Smooth muscle cell (in vitro differentiated cells): Measurements from ENCODE around the gene IFNA17. TPM values are rescaled to one million over a fixed set of nuclear protein-coding genes. Genes with fewer than 3 reads are reported as not detected.
A peak's percentile ranks its signal among the peaks of the same experiment; 100 is the strongest.
"Not testable (repeated sequence)": the region's sequence is repeated elsewhere in the genome, so short reads cannot be mapped to it uniquely, and the experiment has no call there.

Source experiments
- DNase-seq: peaks from one replicate; lab custom pipeline; 2025; ENCODE audit not compliant: unreplicated experiment; lab: John Stamatoyannopoulos, UW
- H2AFZ ChIP-seq: fragments of 200-600 bp; sonication (generic); 2 replicates; pipeline ENCODE4 v1.6.0; 2016; ENCODE audit warnings: antibody characterized with exemption, low read depth, mild to moderate bottlenecking
- H3F3A ChIP-seq: fragments of 200-600 bp; sonication (generic); 2 replicates; pipeline ENCODE4 v1.6.0; 2017; ENCODE audit warnings: antibody characterized with exemption, low read depth
- H3K27ac ChIP-seq: fragments of 200-600 bp; sonication (generic); 2 replicates; pipeline ENCODE4 v1.5.1; 2016; ENCODE audit warnings: low read depth, mild to moderate bottlenecking
- H3K27me3 ChIP-seq: fragments of 200-600 bp; sonication (generic); 2 replicates; pipeline ENCODE4 v1.6.1; 2016; ENCODE audit warnings: low read depth, mild to moderate bottlenecking
- H3K36me3 ChIP-seq: fragments of 200-600 bp; sonication (generic); 2 replicates; pipeline ENCODE4 v1.5.1; 2016; ENCODE audit warnings: low read depth
- H3K4me1 ChIP-seq: fragments of 200-600 bp; sonication (generic); 2 replicates; pipeline ENCODE4 v1.5.1; 2016; ENCODE audit warnings: low read depth
- H3K4me2 ChIP-seq: fragments of 200-600 bp; sonication (generic); 2 replicates; pipeline ENCODE4 v1.6.0; 2016; ENCODE audit warnings: mild to moderate bottlenecking
- H3K4me3 ChIP-seq: fragments of 200-600 bp; sonication (generic); 2 replicates; pipeline ENCODE4 v1.5.1; 2016; ENCODE audit warnings: mild to moderate bottlenecking
- H3K79me2 ChIP-seq: fragments of 200-600 bp; sonication (generic); 2 replicates; pipeline ENCODE4 v1.6.0; 2016; ENCODE audit warnings: low read depth, mild to moderate bottlenecking
- H3K9ac ChIP-seq: fragments of 200-600 bp; sonication (generic); 2 replicates; pipeline ENCODE4 v1.6.0; 2016; ENCODE audit warnings: low read depth
- H3K9me3 ChIP-seq: fragments of 200-600 bp; sonication (generic); replicated peaks from 2 replicates; pipeline ENCODE4 v1.5.1; 2016; ENCODE audit warnings: low read depth
- H4K20me1 ChIP-seq: fragments of 200-600 bp; sonication (generic); 2 replicates; pipeline ENCODE4 v1.6.0; 2016; ENCODE audit warnings: low read depth
- CTCF ChIP-seq: fragments of 200-600 bp; sonication (generic); IDR thresholded peaks from 2 replicates; pipeline ENCODE4 v1.5.1; 2017; ENCODE audit warnings: borderline replicate concordance, mild to moderate bottlenecking, antibody characterized with exemption; ENCODE audit not compliant: insufficient read depth, poor library complexity, severe bottlenecking
- WGBS: methylation state at CpG from one replicate; pipeline ENCODE4 v1.1.7; 2016; ENCODE audit warnings: low lambda C conversion rate; 5-methylcytosine and 5-hydroxymethylcytosine counted together
- polyA plus RNA-seq: library from polyadenylated mRNA; unstranded; fragments of >200 nt; fragmentation: Nextera tagmentation; extraction: Ambion mirVana; gene quantifications from 2 replicates; pipeline ENCODE4 v1.2.1, GENCODE V29; 2016
- total RNA-seq: library from RNA; depleted of rRNA; stranded (reverse); fragments of >200 nt; gene quantifications from 2 replicates; pipeline ENCODE4 v1.2.3, GENCODE V29; 2014

Gene IFNA17
- total and polyA plus RNA-seq, 2 experiments from 2014 or later = not detected

- Histone ChIP-seq H3K36me3 (no peaks in the 10 kb centered on the region), H4K20me1 (no peaks in the 10 kb centered on the region), H3K4me3 (no peak within 1 kb of the TSS), H3K79me2 (no peaks in the 10 kb centered on the region), H3K4me1 (no peaks in the 10 kb centered on the region), H3F3A (no peaks in the 10 kb centered on the region), H2AFZ (no peak within 1 kb of the TSS), H3K9me3 (no peaks in the 10 kb centered on the region), H3K9ac (no peak within 1 kb of the TSS), H3K27me3 (peaks cover 42% of the 10 kb centered on the region), H3K27ac (no peak within 1 kb of the TSS), H3K4me2 (no peak within 1 kb of the TSS)
- 94% methylated on average over 2 of the region's 2 CpGs for WGBS
- no peak for DNase-seq
- no peak for TF ChIP-seq CTCF
Observed at GRCh38 chr9:21239911-21240310, 11.9 kb upstream of the IFNA17 start, which contains the start of gene IFNA14. TSS of gene IFNA14 (minus strand) at chr9:21240005. CDS start at chr9:21239935, 70 bp downstream.

DNA sequence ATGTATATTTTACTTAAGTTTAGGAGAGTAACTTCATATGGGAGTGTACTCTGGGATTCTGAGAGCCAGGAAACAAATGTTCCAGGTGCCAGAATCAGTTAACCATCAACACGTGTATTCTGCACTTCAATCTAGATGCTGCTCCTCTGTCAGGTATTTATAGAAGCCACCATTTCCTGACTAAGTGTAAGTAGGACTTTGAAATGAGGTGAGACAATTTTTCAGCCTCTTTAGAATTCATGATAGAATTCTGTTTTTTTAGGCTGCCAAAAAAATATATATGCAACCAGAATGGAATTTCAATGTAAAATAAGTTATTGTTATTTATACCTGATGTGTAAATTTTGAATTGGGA, 8.3 kb upstream of the IFNA17 start:
- WGBS = 29% methylated on average over 1 of the region's 1 CpG
- H3K27ac ChIP-seq, H2AFZ ChIP-seq, H3K4me1 ChIP-seq, H3K4me3 ChIP-seq, H3F3A ChIP-seq, DNase-seq, H3K9me3 ChIP-seq, H4K20me1 ChIP-seq, H3K79me2 ChIP-seq, H3K36me3 ChIP-seq, H3K9ac ChIP-seq, H3K4me2 ChIP-seq: not testable (repeated sequence)
- peaks cover 31% of the 10 kb centered on the region for H3K27me3 ChIP-seq

- H3K4me3 ChIP-seq, H2AFZ ChIP-seq, H3F3A ChIP-seq, H4K20me1 ChIP-seq, H3K9ac ChIP-seq, H3K79me2 ChIP-seq, DNase-seq, H3K9me3 ChIP-seq, H3K27ac ChIP-seq, H3K36me3 ChIP-seq, H3K4me1 ChIP-seq: not testable (repeated sequence)
- 35% methylated on average over 8 of the region's 8 CpGs for WGBS
- peak; percentile 45 for TF ChIP-seq CTCF
- peaks cover 26% of the 10 kb centered on the region for H3K27me3 ChIP-seq
- H3K4me2 ChIP-seq = peak overlapping the region; percentile 15
Observed at GRCh38 chr9:21235468-21236359, 7.7 kb upstream of the IFNA17 start.

DNA sequence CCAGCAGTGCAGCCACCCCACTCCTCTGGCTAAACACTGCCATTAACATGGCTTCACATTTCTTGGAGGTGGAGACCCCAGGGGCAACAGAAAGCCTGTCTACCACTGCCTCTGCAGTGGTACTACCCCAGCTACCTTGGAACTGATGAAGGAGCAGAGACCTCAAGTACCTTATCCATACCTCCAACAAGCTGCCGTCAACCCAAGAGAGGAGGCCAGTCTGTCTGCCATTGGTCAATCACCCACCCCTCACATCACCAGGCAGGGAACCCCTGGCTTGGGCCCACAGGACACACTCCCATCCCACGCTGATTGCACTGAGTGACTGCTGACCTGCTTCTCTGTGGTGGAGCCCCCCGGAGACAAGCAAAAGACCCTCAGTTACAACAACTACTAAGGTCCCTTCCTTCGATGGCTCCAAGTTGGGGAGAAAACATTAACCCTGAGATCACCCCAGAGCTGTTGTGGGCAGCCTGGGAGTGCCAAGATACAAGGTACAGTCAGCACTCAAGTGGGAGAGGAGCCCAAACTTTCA, 6.2 kb upstream of the IFNA17 start:
- no peaks in the 10 kb centered on the region for H3K4me1 ChIP-seq
- no peaks in the 10 kb centered on the region for H4K20me1 ChIP-seq
- no peak overlapping the region for H2AFZ ChIP-seq
- no peak overlapping the region for H3K4me2 ChIP-seq
- H3K4me3 ChIP-seq = no peak overlapping the region
- TF ChIP-seq CTCF = no peak
- no peak overlapping the region for H3K9ac ChIP-seq
- no peak overlapping the region for H3K27ac ChIP-seq
- no peaks in the 10 kb centered on the region for H3K9me3 ChIP-seq
- H3F3A ChIP-seq = no peaks in the 10 kb centered on the region
- DNase-seq = no peak
- H3K36me3 ChIP-seq = no peaks in the 10 kb centered on the region
- no peaks in the 10 kb centered on the region for H3K79me2 ChIP-seq
- H3K27me3 ChIP-seq = peaks cover 17% of the 10 kb centered on the region
- 86% methylated on average over 4 of the region's 4 CpGs for WGBS
